Cardiac fibroblast (primary cell): ENCODE measurements around the gene ZNF140.

ENCODE experiments used
- DNase-seq, 2 donors: peaks; one replicate each; pipeline versions ENCODE4 v3.0.0 to v3.0.0-alpha.2; 2010; ENCODE audit warnings: low read depth in 2 of 2
- H3K4me3 ChIP-seq, 2 donors: replicated peaks in 1 of 2; 1 replicate in 1 of 2; 2 replicates in 1 of 2; pipeline ENCODE4 v1.5.1; 2011; ENCODE audit warnings: low read depth in 2 of 2, low read length in 2 of 2, mild to moderate bottlenecking in 2 of 2, moderate library complexity in 1 of 2
- CTCF ChIP-seq: IDR thresholded peaks from one replicate; pipeline ENCODE4 v1.5.1; 2011; ENCODE audit warnings: low read depth, mild to moderate bottlenecking, low read length, inconsistent platforms

ZNF140 gene

GRCh38 chr12:133080368-133081158, at the start of gene ZNF140:
ZNF140 (plus strand) TSS chr12:133080923; CDS start chr12:133081321, 398 bp downstream.
- peak; percentile 30 for TF ChIP-seq CTCF
- DNase-seq, result peak; percentile 98 to 99
- peak within 1 kb of the TSS; percentile 82 to 88 for H3K4me3 ChIP-seq

GRCh38 chr12:133037207-133038005, 43.3 kb upstream of the ZNF140 start, which contains the start of gene ZNF84:
ZNF84 (plus strand) TSS chr12:133037509; CDS start chr12:133041468, 3,959 bp downstream.
- peak; percentile 99 for DNase-seq
- H3K4me3 ChIP-seq, result peak within 1 kb of the TSS; percentile 60 to 73
- TF ChIP-seq CTCF, result no peak

GRCh38 chr12:133038118-133038709, 42.5 kb upstream of the ZNF140 start:
- H3K4me3 ChIP-seq, result peak overlapping the region; percentile 60 to 73

GRCh38 chr12:133046698-133047097, 34.0 kb upstream of the ZNF140 start:
- no peak for DNase-seq
- no peak for TF ChIP-seq CTCF
- H3K4me3 ChIP-seq, result no peak overlapping the region

More at GRCh38 chr12:133038118-133038709, 42.5 kb upstream of the ZNF140 start:
- no peak for DNase-seq
- no peak for TF ChIP-seq CTCF

GRCh38 chr12:133057446-133057845, 23.3 kb upstream of the ZNF140 start:
- peak; percentile 6 to 26 for DNase-seq
- no peak for TF ChIP-seq CTCF
- no peak overlapping the region for H3K4me3 ChIP-seq

GRCh38 chr12:133058203-133059113, 22.3 kb upstream of the ZNF140 start:
- DNase-seq, result peak; percentile 3 to 28
- H3K4me3 ChIP-seq, result no peak overlapping the region
- no peak for TF ChIP-seq CTCF
